Retinal pigment epithelial cell (primary cell): Measurements from ENCODE around the gene PLA2G4A.

Experiments
- DNase-seq: peaks from one replicate; pipeline ENCODE4 v3.0.0-alpha.2; 2010; ENCODE audit warnings: low read depth
- H3K4me3 ChIP-seq: 2 replicates; pipeline ENCODE4 v1.5.1; 2011; ENCODE audit warnings: mild to moderate bottlenecking, low read length, control low read depth, moderate library complexity
- CTCF ChIP-seq: conservative IDR thresholded peaks from 2 replicates; pipeline ENCODE4 v1.5.1; 2011; ENCODE audit warnings: low read depth, low read length, control low read depth, inconsistent platforms

PLA2G4A gene

DNA sequence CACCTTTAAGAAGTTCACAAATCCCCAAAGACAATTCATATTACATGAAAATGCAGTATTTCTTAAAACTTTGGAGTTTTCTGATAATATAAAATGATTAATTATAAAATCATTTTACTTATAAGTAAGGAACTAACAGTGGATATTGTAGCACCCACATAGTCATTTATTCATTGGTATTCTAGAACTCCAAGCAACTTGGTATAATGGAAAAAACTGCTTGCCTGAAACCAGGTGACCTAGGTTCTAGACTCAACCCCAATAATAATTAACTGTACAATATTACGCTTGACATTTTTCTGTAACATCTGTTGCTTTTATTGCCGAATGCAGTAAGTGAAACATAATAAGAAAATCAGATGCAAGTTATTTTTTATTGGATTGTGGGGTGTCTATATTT, 2.4 kb downstream of the PLA2G4A start:
- no peak overlapping the region for H3K4me3 ChIP-seq
- TF ChIP-seq CTCF: no peak
- no peak for DNase-seq

GRCh38 chr1:186834399-186834958, 5.7 kb downstream of the PLA2G4A start:
- no peak for DNase-seq
- no peak for TF ChIP-seq CTCF
- H3K4me3 ChIP-seq: no peak overlapping the region

- TF ChIP-seq CTCF: no peak
- DNase-seq: no peak
- H3K4me3 ChIP-seq: no peak overlapping the region
Observed at GRCh38 chr1:186835448-186835847, 6.7 kb downstream of the PLA2G4A start.

GRCh38 chr1:186837806-186838205, 9.1 kb downstream of the PLA2G4A start:
- TF ChIP-seq CTCF: no peak
- H3K4me3 ChIP-seq: no peak overlapping the region
- no peak for DNase-seq

GRCh38 chr1:186838380-186839040, 9.8 kb downstream of the PLA2G4A start:
- no peak overlapping the region for H3K4me3 ChIP-seq
- DNase-seq: no peak
- TF ChIP-seq CTCF: no peak

GRCh38 chr1:186839041-186839400, 10.3 kb downstream of the PLA2G4A start:
- TF ChIP-seq CTCF: no peak
- DNase-seq: no peak
- no peak overlapping the region for H3K4me3 ChIP-seq

GRCh38 chr1:186841599-186841998, 12.8 kb downstream of the PLA2G4A start:
- no peak for TF ChIP-seq CTCF
- H3K4me3 ChIP-seq: no peak overlapping the region
- no peak for DNase-seq
